BLaER1 treated with 17β-estradiol and CSF1 and Interleukin-3, amounts not matched to agents 10 nM and 100 nM (cell line): ENCODE data around the gene RASGRP2.

ENCODE experiments used
- H3K27ac ChIP-seq, 11 experiments: shearing (Covaris generic); formaldehyde crosslinking; 2 replicates each; pipeline ENCODE4 v1.8.1; 2022
- H3K27me3 ChIP-seq, 11 experiments: shearing (Covaris generic); formaldehyde crosslinking; 2 replicates each; pipeline ENCODE4 v1.8.1; 2022
- H3K36me3 ChIP-seq, 11 experiments: shearing (Covaris generic); formaldehyde crosslinking; 2 replicates each; pipeline ENCODE4 v1.8.1; 2022
- H3K4me1 ChIP-seq, 10 experiments: shearing (Covaris generic); formaldehyde crosslinking; 2 replicates each; pipeline ENCODE4 v1.8.1; 2022
- H3K4me2 ChIP-seq, 11 experiments: shearing (Covaris generic); formaldehyde crosslinking; 2 replicates each; pipeline ENCODE4 v1.8.1; 2022
- H3K4me3 ChIP-seq, 10 experiments: shearing (Covaris generic); formaldehyde crosslinking; 2 replicates each; pipeline ENCODE4 v1.8.1; 2022
- H3K9ac ChIP-seq, 11 experiments: shearing (Covaris generic); formaldehyde crosslinking; 2 replicates each; pipeline ENCODE4 v1.8.1; 2022
- H3K9me3 ChIP-seq, 11 experiments: shearing (Covaris generic); formaldehyde crosslinking; replicated peaks in 1 of 11; 2 replicates each; pipeline ENCODE4 v1.8.1; 2022
- H4K20me1 ChIP-seq, 11 experiments: shearing (Covaris generic); formaldehyde crosslinking; 2 replicates each; pipeline ENCODE4 v1.8.1; 2022
- Cebpa-rat ChIP-seq, 11 experiments: shearing (Covaris generic); IDR thresholded peaks; 2 replicates each; pipeline ENCODE4 v1.8.1; 2022

The RASGRP2 gene

GRCh38 chr11:64787526-64788320 lies 43.8 kb upstream of the RASGRP2 start:
- H3K36me3 ChIP-seq, result peaks cover 17 to 48% (median 35%) of the 10 kb centered on the region in 11 experiments; a peak in 21 of 22 replicates
- no peak overlapping the region for H3K27ac ChIP-seq
- H3K9ac ChIP-seq, result no peak overlapping the region
- no peak for TF ChIP-seq Cebpa-rat (IDR thresholded peaks at IDR 0.05)
- peak overlapping the region in 3 of 11 experiments; percentile 7 to 29 (median 23); a peak in 3 of 22 replicates for H3K4me2 ChIP-seq
- peaks cover 0 to 28% (median 0%) of the 10 kb centered on the region in 11 experiments; a peak in 4 of 22 replicates for H4K20me1 ChIP-seq
- no peaks in the 10 kb centered on the region for H3K9me3 ChIP-seq
- no peaks in the 10 kb centered on the region for H3K27me3 ChIP-seq
- H3K4me1 ChIP-seq, result peaks cover 0 to 13% (median 10%) of the 10 kb centered on the region in 10 experiments; a peak in 12 of 20 replicates
- H3K4me3 ChIP-seq, result no peak overlapping the region

GRCh38 chr11:64786308-64786707 lies 42.4 kb upstream of the RASGRP2 start:
- Histone ChIP-seq H3K9ac (no peak overlapping the region), H3K4me3 (no peak overlapping the region), H3K4me1 (peaks cover 0 to 16% (median 9%) of the 10 kb centered on the region in 10 experiments; a peak in 13 of 20 replicates), H3K36me3 (peaks cover 17 to 37% (median 30%) of the 10 kb centered on the region in 11 experiments; a peak in 21 of 22 replicates), H4K20me1 (peaks cover 0 to 28% (median 0%) of the 10 kb centered on the region in 11 experiments; a peak in 4 of 22 replicates), H3K4me2 (no peak overlapping the region), H3K9me3 (no peaks in the 10 kb centered on the region), H3K27me3 (no peaks in the 10 kb centered on the region), H3K27ac (no peak overlapping the region)
- TF ChIP-seq Cebpa-rat (IDR thresholded peaks at IDR 0.05), result no peak

GRCh38 chr11:64784813-64785581 lies 41.1 kb upstream of the RASGRP2 start:
- H4K20me1 ChIP-seq, result peaks cover 0 to 17% (median 0%) of the 10 kb centered on the region in 11 experiments; a peak in 4 of 22 replicates
- H3K9me3 ChIP-seq, result no peaks in the 10 kb centered on the region
- no peak overlapping the region for H3K4me2 ChIP-seq
- TF ChIP-seq Cebpa-rat (IDR thresholded peaks at IDR 0.05), result no peak
- no peak overlapping the region for H3K9ac ChIP-seq
- no peak overlapping the region for H3K27ac ChIP-seq
- H3K36me3 ChIP-seq, result peaks cover 14 to 24% (median 18%) of the 10 kb centered on the region in 11 experiments; a peak in 21 of 22 replicates
- H3K4me1 ChIP-seq, result peaks cover 2 to 17% (median 11%) of the 10 kb centered on the region in 10 experiments
- no peak overlapping the region for H3K4me3 ChIP-seq
- no peaks in the 10 kb centered on the region for H3K27me3 ChIP-seq

DNA sequence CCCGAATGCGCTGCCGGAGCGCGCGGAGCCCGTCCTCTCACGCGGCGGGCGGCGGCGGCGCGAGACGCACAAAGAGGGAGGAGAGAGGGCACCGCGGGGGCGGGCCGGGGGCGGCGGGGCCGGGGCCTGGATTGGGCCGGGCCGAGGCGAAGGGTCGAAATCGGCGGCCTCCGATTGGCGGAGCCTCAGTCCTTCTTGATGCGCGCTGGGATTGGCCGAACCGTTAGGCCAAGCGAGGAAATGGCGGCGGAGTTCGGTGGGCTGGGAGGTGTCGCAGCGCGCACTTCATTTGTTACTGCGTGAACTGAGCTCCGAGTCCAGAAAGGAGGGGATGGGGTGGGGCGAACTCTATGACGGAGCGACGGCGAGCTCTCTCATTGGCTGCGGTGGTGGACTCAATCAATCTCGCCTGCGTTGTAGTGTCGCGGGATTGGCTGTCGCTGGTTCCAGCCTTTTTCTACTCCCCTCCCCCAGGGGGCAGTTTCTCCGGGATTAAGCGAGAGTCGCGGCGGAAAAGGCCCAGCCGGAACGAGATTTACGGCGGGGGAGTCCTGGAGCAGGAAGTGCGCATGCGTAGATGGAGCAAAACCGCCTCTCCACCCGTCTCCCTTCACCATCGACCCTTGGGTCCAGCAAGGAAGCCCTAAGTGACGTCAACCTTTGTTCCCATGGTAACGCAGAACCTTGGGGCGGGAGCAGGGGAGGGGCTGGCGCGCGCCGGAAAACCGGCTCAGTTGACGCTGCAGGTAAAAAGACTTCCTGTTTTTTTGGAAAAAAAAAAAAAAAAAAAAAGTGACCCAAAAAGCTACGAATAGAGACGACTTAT lies 34.7 kb upstream of the RASGRP2 start, which contains the start of gene SF1:
SF1 (minus strand) TSS at position 70 of the 826 bp plus-strand sequence. CDS start 150 bp downstream, outside the sequence.
- Histone ChIP-seq H3K27me3 (no peaks in the 10 kb centered on the region), H3K36me3 (peaks cover 35 to 39% (median 38%) of the 10 kb centered on the region in 11 experiments), H3K4me1 (peaks cover 41 to 51% (median 50%) of the 10 kb centered on the region in 10 experiments), H3K4me3 (peak within 1 kb of the TSS; percentile 71 to 98 (median 92)), H3K4me2 (peak within 1 kb of the TSS; percentile 92 to 98 (median 97)), H3K9ac (peak within 1 kb of the TSS; percentile 96 to 100 (median 99)), H3K27ac (peak within 1 kb of the TSS; percentile 95 to 100 (median 99)), H3K9me3 (no peaks in the 10 kb centered on the region), H4K20me1 (peaks cover 39 to 42% (median 39%) of the 10 kb centered on the region in 11 experiments)
- no peak for TF ChIP-seq Cebpa-rat (IDR thresholded peaks at IDR 0.05)

DNA sequence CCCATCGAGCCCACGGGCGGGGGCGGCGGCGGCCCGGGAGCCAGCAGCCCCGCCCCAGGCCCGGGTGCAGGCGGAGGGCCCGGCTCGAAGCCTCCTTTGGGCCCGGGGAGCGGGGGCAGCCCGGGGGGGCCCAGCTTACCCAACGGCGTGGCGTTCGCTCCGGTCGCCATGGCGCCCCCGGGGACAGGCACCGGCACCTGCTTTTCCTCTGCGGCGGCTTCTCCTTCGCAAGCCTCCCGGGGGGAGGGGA lies 34.2 kb upstream of the RASGRP2 start:
- Histone ChIP-seq H3K9ac (peak overlapping the region; percentile 96 to 100 (median 99)), H3K9me3 (no peaks in the 10 kb centered on the region), H3K27ac (peak overlapping the region; percentile 95 to 100 (median 99)), H3K4me2 (peak overlapping the region in 9 of 11 experiments; percentile 8 to 98 (median 30); a peak in 10 of 22 replicates), H4K20me1 (peaks cover 44 to 48% (median 44%) of the 10 kb centered on the region in 11 experiments), H3K36me3 (peaks cover 40 to 44% (median 43%) of the 10 kb centered on the region in 11 experiments), H3K4me1 (peaks cover 46 to 57% (median 55%) of the 10 kb centered on the region in 10 experiments), H3K27me3 (no peaks in the 10 kb centered on the region), H3K4me3 (peak overlapping the region; percentile 71 to 98 (median 92))
- no peak for TF ChIP-seq Cebpa-rat (IDR thresholded peaks at IDR 0.05)

- Histone ChIP-seq H3K27me3 (no peaks in the 10 kb centered on the region), H3K4me3 (peak overlapping the region; percentile 71 to 98 (median 92)), H3K4me1 (peaks cover 52 to 62% (median 55%) of the 10 kb centered on the region in 10 experiments), H3K9ac (peak overlapping the region; percentile 96 to 100 (median 99)), H3K27ac (peak overlapping the region; percentile 95 to 100 (median 99)), H3K9me3 (no peaks in the 10 kb centered on the region), H3K36me3 (peaks cover 45 to 49% (median 48%) of the 10 kb centered on the region in 11 experiments), H3K4me2 (peak overlapping the region; percentile 92 to 98 (median 97)), H4K20me1 (peaks cover 49 to 53% (median 49%) of the 10 kb centered on the region in 11 experiments)
- no peak for TF ChIP-seq Cebpa-rat (IDR thresholded peaks at IDR 0.05)
These were observed 33.7 kb upstream of the RASGRP2 start for GRCh38 chr11:64777449-64778222.

- H3K27me3 ChIP-seq, result no peaks in the 10 kb centered on the region
These were observed 32.9 kb upstream of the RASGRP2 start for GRCh38 chr11:64776875-64777274.

More at GRCh38 chr11:64776875-64777274, 32.9 kb upstream of the RASGRP2 start:
- Histone ChIP-seq H3K4me2 (peak overlapping the region; percentile 92 to 98 (median 97)), H3K27ac (peak overlapping the region in 10 of 11 experiments; percentile 97 to 100 (median 99); a peak in 19 of 22 replicates), H3K4me1 (peaks cover 58 to 69% (median 61%) of the 10 kb centered on the region in 10 experiments), H3K36me3 (peaks cover 51 to 57% (median 54%) of the 10 kb centered on the region in 11 experiments), H4K20me1 (peaks cover 54 to 60% (median 57%) of the 10 kb centered on the region in 11 experiments), H3K4me3 (peak overlapping the region; percentile 71 to 98 (median 92)), H3K9ac (peak overlapping the region; percentile 96 to 100 (median 99)), H3K9me3 (no peaks in the 10 kb centered on the region)
- no peak for TF ChIP-seq Cebpa-rat (IDR thresholded peaks at IDR 0.05)
